ENCODE results near the gene PPAN. TPM values are rescaled to one million over a fixed set of nuclear protein-coding genes. Genes with fewer than 3 reads are reported as not detected.

Gene PPAN
- total RNA-seq, 1 experiment from 2014 or later: 63.3 TPM

- no peak for DNase-seq (ENCODE audit: low read depth, low spot score)
- in situ Hi-C loops (cut with HindIII; ENCODE audit: low pct_unique_long_range_greater_than_20kb, low sequenced_read_pairs): no loop called here
- POLR2A ChIA-PET: no interaction called here
These were observed 14.5 kb downstream of the PPAN start for GRCh38 chr19:10120538-10121189.

DNA sequence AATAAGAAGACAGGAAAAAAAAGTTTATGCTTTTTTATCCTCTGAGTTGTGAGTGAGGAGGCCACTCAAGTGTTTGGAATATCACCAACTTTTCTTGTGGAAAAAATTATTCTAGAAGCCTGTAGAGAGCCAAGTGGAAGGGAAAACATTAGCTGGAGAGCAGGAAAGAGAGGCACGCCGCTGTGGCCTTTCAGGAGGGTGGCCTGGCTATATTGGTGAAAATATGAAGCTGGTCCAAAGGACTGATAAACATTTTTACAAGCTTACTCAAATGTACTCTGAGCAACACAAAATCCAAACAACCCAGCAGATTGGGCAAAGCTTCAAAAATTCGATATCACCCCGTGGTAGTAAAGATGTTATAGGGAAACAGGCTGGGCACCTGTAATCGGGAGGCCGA lies 15.9 kb downstream of the PPAN start:
- no TSS peak for BruUV-seq (replicated peaks)
- H3K27ac ChIP-seq (ENCODE audit: low read length): no peak overlapping the region
- no peaks in the 10 kb centered on the region for H3K9me3 ChIP-seq (ENCODE audit: control insufficient read depth, insufficient read depth, low read depth, low read length)
- POLR2A ChIA-PET: no interaction called here
- CTCF ChIA-PET: interaction anchor here (0.5 to 0.9 kb wide), 3 partner anchors 22 to 190 kb away, joined by 4 to 10 read pairs (median 5); no protein-coding TSS in a partner anchor
- intact Hi-C loops (cut with micrococcal nuclease; ENCODE audit: unreplicated experiment) (loop anchor here (5.0 kb wide), 1 partner anchor 130 kb away; the partner anchor contains the start of gene MRPL4), in situ Hi-C loops (cut with HindIII; ENCODE audit: low pct_unique_long_range_greater_than_20kb, low sequenced_read_pairs) (no loop called here)
- TF ChIP-seq, protein P1, sequence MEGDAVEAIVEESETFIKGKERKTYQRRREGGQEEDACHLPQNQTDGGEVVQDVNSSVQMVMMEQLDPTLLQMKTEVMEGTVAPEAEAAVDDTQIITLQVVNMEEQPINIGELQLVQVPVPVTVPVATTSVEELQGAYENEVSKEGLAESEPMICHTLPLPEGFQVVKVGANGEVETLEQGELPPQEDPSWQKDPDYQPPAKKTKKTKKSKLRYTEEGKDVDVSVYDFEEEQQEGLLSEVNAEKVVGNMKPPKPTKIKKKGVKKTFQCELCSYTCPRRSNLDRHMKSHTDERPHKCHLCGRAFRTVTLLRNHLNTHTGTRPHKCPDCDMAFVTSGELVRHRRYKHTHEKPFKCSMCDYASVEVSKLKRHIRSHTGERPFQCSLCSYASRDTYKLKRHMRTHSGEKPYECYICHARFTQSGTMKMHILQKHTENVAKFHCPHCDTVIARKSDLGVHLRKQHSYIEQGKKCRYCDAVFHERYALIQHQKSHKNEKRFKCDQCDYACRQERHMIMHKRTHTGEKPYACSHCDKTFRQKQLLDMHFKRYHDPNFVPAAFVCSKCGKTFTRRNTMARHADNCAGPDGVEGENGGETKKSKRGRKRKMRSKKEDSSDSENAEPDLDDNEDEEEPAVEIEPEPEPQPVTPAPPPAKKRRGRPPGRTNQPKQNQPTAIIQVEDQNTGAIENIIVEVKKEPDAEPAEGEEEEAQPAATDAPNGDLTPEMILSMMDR (IDR thresholded peaks at IDR 0.05): no peak
- TF ChIP-seq POLR2AphosphoS5 (IDR thresholded peaks at IDR 0.05; ENCODE audit: low read depth, low read length) (no peak), SIN3A (IDR thresholded peaks at IDR 0.05; ENCODE audit: borderline replicate concordance, insufficient read depth, low read depth, low read length) (no peak), TCF7L2 (IDR thresholded peaks at IDR 0.05; ENCODE audit: low read depth, low read length) (no peak)
- TF ChIP-seq, protein P2, sequence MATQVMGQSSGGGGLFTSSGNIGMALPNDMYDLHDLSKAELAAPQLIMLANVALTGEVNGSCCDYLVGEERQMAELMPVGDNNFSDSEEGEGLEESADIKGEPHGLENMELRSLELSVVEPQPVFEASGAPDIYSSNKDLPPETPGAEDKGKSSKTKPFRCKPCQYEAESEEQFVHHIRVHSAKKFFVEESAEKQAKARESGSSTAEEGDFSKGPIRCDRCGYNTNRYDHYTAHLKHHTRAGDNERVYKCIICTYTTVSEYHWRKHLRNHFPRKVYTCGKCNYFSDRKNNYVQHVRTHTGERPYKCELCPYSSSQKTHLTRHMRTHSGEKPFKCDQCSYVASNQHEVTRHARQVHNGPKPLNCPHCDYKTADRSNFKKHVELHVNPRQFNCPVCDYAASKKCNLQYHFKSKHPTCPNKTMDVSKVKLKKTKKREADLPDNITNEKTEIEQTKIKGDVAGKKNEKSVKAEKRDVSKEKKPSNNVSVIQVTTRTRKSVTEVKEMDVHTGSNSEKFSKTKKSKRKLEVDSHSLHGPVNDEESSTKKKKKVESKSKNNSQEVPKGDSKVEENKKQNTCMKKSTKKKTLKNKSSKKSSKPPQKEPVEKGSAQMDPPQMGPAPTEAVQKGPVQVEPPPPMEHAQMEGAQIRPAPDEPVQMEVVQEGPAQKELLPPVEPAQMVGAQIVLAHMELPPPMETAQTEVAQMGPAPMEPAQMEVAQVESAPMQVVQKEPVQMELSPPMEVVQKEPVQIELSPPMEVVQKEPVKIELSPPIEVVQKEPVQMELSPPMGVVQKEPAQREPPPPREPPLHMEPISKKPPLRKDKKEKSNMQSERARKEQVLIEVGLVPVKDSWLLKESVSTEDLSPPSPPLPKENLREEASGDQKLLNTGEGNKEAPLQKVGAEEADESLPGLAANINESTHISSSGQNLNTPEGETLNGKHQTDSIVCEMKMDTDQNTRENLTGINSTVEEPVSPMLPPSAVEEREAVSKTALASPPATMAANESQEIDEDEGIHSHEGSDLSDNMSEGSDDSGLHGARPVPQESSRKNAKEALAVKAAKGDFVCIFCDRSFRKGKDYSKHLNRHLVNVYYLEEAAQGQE (IDR thresholded peaks at IDR 0.05; ENCODE audit: insufficient read depth in 1 of 2, low read depth in 2 of 2, low read length in 1 of 2): no peak
- DNase-seq (ENCODE audit: low read depth, low spot score): no peak
- ATAC-seq: no peak
- H3K36me3 ChIP-seq (ENCODE audit: control insufficient read depth, insufficient read depth, low read length): peaks cover 3% of the 10 kb centered on the region; the same call in 1 of the 2 replicates
- H3K4me3 ChIP-seq (ENCODE audit: low read depth in 2 of 2, low read length in 2 of 2): no peak overlapping the region
- H3K4me1 ChIP-seq (ENCODE audit: control insufficient read depth, insufficient read depth, low read length): no peaks in the 10 kb centered on the region; the same call in 1 of the 2 replicates
- H3K27me3 ChIP-seq (ENCODE audit: control insufficient read depth, insufficient read depth, low read length): no peaks in the 10 kb centered on the region

More at GRCh38 chr19:10120538-10121189, 14.5 kb downstream of the PPAN start:
- no peaks in the 10 kb centered on the region; the same call in 1 of the 2 replicates for H3K4me1 ChIP-seq (ENCODE audit: control insufficient read depth, insufficient read depth, low read length)
- H3K27ac ChIP-seq (ENCODE audit: low read length): no peak overlapping the region
- intact Hi-C loops (cut with micrococcal nuclease; ENCODE audit: unreplicated experiment): loop anchor here (5.0 kb wide), 1 partner anchor 132 kb away; the partner anchor contains the start of gene MRPL4
- ATAC-seq: no peak
- BruUV-seq (replicated peaks): no TSS peak
- CTCF ChIA-PET: no interaction called here
- H3K36me3 ChIP-seq (ENCODE audit: control insufficient read depth, insufficient read depth, low read length): peaks cover 3% of the 10 kb centered on the region; the same call in 1 of the 2 replicates
- no peaks in the 10 kb centered on the region for H3K9me3 ChIP-seq (ENCODE audit: control insufficient read depth, insufficient read depth, low read depth, low read length)
- H3K27me3 ChIP-seq (ENCODE audit: control insufficient read depth, insufficient read depth, low read length): no peaks in the 10 kb centered on the region
- TF ChIP-seq, protein P2 (IDR thresholded peaks at IDR 0.05; ENCODE audit: insufficient read depth in 1 of 2, low read depth in 2 of 2, low read length in 1 of 2): no peak
- TF ChIP-seq POLR2AphosphoS5 (IDR thresholded peaks at IDR 0.05; ENCODE audit: low read depth, low read length) (no peak), SIN3A (IDR thresholded peaks at IDR 0.05; ENCODE audit: borderline replicate concordance, insufficient read depth, low read depth, low read length) (no peak), TCF7L2 (IDR thresholded peaks at IDR 0.05; ENCODE audit: low read depth, low read length) (no peak)
- TF ChIP-seq, protein P1 (IDR thresholded peaks at IDR 0.05): no peak
- no peak overlapping the region for H3K4me3 ChIP-seq (ENCODE audit: low read depth in 2 of 2, low read length in 2 of 2)
